GM12864 (cell line): ENCODE results near the gene TIMP2.

Experiments
- DNase-seq: peaks from one replicate; pipeline ENCODE4 v3.0.0-alpha.2; 2011; ENCODE audit warnings: low read depth
- H3K4me3 ChIP-seq: 2 replicates; pipeline ENCODE4 v1.5.1; 2011; ENCODE audit warnings: mild to moderate bottlenecking, low read depth, low read length, control low read depth
- TF ChIP-seq, protein P1 (sequence below): IDR thresholded peaks from 2 replicates; pipeline ENCODE4 v1.5.1; 2011; ENCODE audit warnings: low read depth, mild to moderate bottlenecking, moderate library complexity, low read length, control low read depth, inconsistent platforms; ENCODE audit errors: missing control alignments

Gene TIMP2

DNA sequence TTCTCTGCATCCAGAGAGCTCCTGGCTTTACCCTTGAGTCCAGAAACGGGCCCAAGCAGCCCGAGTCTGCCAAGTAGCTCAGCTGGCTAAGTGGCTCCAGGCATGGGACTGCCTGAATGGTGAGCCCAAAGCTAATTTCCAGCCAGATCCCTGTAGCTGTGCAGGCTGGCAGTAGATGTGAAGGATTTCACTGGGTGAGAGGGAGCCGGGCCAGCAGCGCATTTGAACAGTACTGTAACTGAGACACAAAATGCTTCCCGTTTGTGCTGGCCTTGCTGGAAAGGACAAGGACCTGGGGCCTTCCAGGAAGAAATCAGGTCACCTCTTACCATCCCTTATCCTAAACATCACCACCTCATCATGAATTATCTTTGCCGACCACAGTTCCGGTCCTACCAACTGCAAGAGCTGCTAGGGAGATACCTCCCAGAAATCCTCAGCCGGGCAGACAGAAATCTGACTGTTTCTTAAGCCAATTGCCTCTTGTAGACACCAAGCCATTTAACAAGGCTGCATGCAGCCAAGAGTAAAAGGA is 3.7 kb downstream of the TIMP2 start:
- no peak overlapping the region for H3K4me3 ChIP-seq
- DNase-seq, result no peak
- TF ChIP-seq, protein P1, sequence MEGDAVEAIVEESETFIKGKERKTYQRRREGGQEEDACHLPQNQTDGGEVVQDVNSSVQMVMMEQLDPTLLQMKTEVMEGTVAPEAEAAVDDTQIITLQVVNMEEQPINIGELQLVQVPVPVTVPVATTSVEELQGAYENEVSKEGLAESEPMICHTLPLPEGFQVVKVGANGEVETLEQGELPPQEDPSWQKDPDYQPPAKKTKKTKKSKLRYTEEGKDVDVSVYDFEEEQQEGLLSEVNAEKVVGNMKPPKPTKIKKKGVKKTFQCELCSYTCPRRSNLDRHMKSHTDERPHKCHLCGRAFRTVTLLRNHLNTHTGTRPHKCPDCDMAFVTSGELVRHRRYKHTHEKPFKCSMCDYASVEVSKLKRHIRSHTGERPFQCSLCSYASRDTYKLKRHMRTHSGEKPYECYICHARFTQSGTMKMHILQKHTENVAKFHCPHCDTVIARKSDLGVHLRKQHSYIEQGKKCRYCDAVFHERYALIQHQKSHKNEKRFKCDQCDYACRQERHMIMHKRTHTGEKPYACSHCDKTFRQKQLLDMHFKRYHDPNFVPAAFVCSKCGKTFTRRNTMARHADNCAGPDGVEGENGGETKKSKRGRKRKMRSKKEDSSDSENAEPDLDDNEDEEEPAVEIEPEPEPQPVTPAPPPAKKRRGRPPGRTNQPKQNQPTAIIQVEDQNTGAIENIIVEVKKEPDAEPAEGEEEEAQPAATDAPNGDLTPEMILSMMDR, result no peak

DNA sequence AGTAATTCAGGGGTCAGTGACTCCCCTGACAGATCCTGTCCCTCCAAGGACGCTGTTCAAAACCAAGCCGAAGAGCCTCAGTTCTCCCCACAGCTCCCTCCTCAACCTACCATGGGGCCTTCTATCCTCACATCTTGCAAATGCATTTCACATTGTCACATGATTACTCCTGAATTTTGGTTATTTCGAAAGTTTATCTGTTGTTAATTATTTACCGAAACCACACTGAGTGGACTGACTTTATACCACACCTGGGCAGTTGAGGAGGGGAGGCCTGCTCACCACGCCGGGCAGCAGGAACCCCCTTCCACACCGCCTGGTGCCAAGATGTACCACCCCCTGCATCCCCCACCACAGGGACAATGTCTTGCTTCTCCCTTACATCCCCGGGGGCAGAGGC is 4.7 kb downstream of the TIMP2 start:
- H3K4me3 ChIP-seq, result no peak overlapping the region
- TF ChIP-seq, protein P1, result no peak
- no peak for DNase-seq

DNA sequence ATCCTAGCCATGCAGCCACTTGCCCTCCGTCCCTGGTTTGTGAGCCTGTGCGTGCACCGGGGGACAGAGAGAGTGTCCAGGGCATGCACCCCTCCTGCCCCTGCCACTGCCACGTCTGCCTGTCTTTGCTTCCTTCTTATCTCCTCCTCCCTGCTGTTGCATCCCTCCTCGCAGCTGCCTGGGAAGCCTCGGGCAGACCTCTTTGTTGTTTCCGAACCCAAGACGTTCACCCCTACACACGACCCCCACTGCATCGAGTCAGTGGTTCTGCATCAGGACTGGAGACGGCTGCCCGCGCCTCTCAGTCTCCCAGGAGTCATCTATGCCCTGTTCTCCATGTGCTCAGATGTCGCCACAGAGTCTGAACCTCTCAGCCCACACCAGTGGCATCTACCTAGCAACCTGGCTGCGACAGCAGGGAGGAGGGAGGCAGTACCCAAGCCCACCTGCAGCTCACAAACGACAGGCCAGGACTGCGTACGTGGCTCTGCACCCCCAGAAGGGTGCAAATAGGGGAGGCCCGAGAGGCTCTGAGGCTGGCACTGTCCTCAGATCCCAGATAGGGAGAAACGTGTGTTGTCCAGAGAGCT is 5.2 kb downstream of the TIMP2 start:
- no peak for DNase-seq
- TF ChIP-seq, protein P1, result no peak
- H3K4me3 ChIP-seq, result no peak overlapping the region

DNA sequence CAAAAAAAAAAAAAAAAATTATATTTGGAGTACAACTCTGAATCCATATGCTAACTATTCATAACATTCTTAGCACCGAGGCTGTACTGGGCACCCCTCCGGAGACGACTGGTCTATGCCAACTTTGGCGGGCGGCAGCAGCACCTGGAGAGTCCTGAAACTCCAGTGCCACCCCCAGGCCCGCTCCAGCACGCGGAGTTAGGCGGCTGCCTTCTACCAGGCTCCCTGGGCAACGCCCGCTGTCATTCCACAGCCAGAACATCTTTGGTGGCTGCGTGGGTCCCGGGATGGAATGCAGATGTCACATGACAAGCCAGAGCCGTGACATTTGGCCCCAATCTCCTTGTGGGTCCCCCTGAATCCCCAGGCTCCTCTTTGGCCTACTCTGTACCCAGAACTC is 6.2 kb downstream of the TIMP2 start:
- no peak overlapping the region for H3K4me3 ChIP-seq
- TF ChIP-seq, protein P1, result no peak
- DNase-seq, result no peak

DNA sequence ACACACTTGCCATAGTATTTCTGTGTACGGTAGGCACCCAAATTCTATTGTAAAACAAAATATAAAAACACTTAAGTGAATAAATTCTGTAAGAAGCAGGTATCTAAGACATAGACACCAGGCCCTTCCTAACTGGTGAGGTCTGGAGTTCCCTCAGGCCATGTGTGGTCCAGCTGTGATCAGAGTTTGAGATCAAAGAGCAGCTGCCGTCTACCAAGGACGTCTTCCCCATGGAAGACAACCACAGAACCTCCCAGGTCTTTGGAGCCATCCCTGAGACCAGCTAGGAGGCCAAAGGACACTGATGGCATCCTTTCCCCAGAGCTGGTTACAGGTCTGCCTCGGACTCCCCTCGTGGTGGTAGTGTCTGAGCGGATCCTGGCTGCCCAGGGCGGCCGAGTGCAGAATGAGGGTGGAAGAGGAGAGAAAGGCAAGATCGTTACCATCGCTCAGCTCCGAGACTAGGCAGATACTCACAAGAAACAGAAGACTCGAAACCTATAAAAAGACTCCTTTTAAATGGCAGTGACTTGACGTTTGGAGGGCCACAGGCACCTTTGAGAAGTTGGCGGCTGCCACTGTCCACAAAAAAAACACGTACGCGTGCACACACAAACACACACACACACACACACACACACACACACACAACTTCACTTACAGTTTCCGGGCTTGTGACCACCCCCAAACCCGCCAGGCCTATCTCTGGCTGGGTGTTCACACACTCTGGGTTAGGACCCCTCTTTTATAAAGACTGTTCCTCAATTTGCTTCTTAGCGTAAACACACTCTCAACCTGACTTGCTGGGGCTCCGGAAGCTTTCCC is 7.5 kb downstream of the TIMP2 start:
- TF ChIP-seq, protein P1, result no peak
- no peak for DNase-seq
- H3K4me3 ChIP-seq, result no peak overlapping the region

DNA sequence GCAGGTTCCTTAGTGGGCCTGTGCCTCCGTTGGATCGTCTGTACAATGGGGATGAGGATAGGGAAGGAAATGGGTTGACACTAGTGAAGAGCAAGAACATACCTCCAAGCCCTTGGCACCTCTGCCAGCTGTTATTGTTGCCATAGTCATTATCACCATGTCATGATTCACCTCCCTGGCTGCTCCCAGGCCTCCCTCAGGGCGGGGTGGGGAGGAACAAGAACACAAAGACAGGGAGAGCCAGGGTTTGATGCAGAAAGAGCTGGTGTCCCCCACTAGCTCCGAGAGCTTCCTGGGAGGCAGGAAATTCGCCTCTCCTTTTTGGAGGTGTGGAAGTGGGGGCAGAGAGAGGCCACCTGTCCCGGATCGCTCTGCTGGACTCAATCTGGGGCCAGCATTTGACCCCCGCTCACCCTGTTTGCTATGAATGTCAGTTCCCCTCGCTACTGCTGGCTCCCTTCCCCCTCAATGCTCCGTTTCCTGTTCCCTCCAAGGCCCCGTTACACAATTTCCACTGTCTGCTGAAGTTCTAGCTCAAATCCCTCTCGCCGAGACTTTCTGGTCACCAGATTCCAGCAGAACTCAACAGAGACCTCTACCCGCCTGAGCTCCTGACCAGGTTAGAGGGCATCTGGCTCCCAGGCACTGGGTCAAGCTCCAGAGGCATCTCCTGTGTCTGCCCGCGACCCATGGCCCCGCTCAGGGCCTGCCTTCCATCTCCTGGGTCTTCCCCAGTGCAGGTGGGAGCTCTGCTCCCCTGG is 9.1 kb downstream of the TIMP2 start:
- no peak for DNase-seq
- H3K4me3 ChIP-seq, result no peak overlapping the region
- TF ChIP-seq, protein P1, result no peak
